K562 treated with DMSO at 1 percent for 12 hours (cell line): ENCODE results near the gene PUM2. TPM values are rescaled to one million over a fixed set of nuclear protein-coding genes. Genes with fewer than 3 reads are reported as not detected.

Experiments used
- total RNA-seq: library from RNA; unstranded; fragments of 300-600 nt; gene quantifications from 2 replicates; pipeline ENCODE4 v1.2.3, GENCODE V29; 2022; ENCODE audit not compliant: insufficient read depth

PUM2 gene
- total RNA-seq = 6.7 and 41.2 TPM in 2 replicates

GRCh38 chr2:20350753-20351554 is at the start of gene PUM2:
Gene PUM2 (minus strand): TSS chr2:20350844. CDS start chr2:20327360, 23,484 bp downstream.

GRCh38 chr2:20224716-20225293 is 125.8 kb downstream of the PUM2 start, which contains the start of gene SDC1:
Gene SDC1 (minus strand): TSS chr2:20225130. CDS start chr2:20224867, 263 bp downstream.

Other genes with a start within 250 kb of the PUM2 start
- 0.49 TPM in 1 of 2 replicates, not detected in the other for gene SDC1, start 125.7 kb downstream of the PUM2 start, total RNA-seq
- gene RHOB, start 96.2 kb upstream of the PUM2 start, total RNA-seq = 2.6 and 5.0 TPM in 2 replicates